ENCODE measurements around the gene SH3RF3.

DNA sequence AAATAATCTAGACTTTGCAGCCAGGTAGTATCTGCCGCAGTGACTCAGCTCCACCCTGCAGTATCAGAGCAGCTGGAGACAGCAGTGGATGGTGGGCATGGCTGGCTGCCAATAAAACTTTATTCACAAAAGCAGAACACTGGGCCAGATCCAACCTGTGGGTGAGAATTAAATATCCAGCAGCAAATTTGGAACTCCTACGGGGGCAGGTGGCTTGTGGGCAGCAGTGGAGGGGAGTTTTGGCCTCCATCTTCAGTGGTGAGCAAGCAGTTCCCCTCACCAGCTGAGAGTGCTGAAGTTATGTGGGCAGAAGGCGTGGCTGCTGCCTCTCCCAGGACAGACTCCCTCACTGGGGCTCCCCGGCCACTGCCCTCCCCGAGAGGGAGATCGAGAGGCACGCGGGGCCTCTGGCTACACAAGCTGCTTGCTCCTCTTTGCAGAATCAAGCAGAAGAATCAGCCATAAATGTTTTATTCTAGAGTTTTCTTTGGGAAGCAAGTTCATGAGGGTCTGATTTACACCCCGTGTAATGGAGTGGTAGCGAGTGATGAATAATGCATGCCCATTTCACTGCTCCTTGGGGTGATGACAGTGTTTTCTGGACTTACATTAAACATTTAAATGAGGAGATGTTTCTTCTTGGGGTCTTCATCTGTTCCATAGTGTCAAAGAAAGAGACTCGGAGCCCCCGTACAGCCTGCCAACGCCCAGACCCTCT is 280.5 kb downstream of the SH3RF3 start:
- TF ChIP-seq EZH2 (IDR thresholded peaks at IDR 0.05): no peak
- TF ChIP-seq, protein P1, sequence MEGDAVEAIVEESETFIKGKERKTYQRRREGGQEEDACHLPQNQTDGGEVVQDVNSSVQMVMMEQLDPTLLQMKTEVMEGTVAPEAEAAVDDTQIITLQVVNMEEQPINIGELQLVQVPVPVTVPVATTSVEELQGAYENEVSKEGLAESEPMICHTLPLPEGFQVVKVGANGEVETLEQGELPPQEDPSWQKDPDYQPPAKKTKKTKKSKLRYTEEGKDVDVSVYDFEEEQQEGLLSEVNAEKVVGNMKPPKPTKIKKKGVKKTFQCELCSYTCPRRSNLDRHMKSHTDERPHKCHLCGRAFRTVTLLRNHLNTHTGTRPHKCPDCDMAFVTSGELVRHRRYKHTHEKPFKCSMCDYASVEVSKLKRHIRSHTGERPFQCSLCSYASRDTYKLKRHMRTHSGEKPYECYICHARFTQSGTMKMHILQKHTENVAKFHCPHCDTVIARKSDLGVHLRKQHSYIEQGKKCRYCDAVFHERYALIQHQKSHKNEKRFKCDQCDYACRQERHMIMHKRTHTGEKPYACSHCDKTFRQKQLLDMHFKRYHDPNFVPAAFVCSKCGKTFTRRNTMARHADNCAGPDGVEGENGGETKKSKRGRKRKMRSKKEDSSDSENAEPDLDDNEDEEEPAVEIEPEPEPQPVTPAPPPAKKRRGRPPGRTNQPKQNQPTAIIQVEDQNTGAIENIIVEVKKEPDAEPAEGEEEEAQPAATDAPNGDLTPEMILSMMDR (IDR thresholded peaks at IDR 0.05): no peak
